GM21576 (cell line): ENCODE measurements around the gene ADORA1.

ENCODE experiments used
- ATAC-seq: cut with Tn5 transposase; IDR thresholded peaks from one replicate; pipeline ENCODE4 v1.9.1; 2021; ENCODE audit warnings: mild to moderate bottlenecking, moderate library complexity; ENCODE audit not compliant: unreplicated experiment

Gene ADORA1

DNA sequence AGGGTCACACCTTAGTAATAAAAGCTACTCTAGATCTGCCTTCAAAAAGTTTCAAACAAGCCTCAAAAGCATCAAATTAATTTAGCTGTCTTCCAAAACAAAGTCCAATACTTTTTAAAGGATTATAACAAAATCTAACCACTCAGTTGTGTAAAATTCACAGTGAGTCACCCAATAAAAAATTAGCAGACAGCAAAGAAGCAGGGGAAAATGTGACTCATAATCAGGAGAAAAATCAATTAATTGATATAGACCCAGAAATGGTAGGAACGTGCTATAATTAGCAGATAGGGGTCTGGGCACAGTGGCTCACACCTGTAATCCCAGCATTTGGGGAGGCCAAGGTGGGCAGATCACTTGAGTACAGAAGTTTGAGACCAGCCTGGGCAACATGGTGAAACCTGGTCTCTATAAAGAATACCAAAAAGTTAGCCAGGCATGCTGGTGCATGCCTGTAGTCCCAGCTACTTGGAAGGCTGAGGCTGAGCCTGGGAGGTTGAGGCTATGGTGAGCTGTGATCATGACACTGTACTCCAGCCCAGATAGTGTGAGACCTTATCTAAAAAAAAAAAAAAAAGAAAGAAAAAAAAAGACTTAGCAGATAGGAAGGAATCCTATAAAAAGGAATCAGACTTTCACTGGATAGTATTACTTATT, 33.6 kb upstream of the ADORA1 start:
- ATAC-seq, result no peak

DNA sequence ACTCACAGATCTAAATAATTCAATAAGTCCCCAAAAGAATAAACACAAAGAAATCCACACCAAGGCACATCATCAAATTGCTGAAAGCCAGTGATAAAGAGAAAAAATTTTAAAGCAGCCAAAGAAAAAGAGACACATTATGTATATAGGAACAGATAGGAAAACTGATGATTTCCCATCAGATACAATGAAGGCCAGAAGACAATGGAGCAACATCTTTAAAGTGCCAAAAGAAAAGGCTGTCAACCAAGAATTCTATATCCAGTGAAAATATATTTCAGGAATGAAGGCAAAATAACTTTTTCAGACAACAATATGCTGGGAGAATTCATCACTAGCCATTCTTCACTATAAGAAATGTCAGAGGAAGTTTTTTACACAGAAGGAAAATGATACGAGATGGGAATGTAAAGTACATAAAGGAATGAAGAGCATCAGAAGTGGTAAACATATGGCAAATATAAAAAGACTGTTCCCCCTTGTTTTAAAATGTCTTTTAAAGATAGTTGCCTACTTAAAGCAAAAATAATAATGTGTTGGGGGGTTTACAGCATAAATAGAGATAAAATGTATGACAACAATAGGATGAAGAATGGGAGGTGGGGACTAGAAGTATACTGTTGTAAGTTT, 32.4 kb upstream of the ADORA1 start:
- ATAC-seq, result no peak

DNA sequence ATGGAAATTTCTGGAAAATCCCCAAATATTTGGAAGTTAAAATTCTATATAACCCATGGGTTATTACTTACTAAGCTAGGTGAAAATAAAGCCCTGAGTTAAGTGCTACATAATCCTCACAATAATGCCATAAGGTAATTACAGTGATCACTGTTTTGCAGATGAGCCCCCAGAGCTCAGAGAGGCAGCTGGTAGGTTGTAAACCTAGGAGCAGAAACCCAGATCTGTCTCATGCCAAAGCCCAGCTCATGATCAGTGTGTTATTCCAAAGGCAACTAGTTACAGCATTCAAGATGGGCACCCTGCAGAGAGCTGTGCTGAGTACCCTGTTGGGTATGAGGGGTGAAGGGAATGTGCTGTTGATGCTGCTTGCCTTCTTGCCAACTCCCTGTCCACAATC, 31.0 kb upstream of the ADORA1 start:
- no peak for ATAC-seq

DNA sequence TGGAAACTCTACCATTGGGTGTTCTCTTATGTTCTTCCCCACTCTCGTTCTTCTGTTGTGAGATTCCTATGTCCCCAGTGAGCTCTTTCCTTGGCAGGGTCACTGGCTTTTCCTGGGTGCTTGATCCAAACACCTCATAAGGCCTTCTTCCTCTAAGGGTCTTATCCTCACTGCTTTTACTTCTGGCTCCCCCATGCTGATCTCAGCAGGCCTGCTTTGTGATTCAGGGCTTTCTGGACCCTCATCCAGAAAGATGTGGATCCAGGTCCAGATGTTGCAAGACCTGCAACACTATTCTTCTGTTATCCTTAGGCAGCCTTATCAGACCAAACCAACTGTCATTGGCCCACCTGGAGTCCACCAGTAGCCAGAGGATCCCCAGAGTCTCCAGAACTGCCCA, 30.5 kb upstream of the ADORA1 start:
- no peak for ATAC-seq

DNA sequence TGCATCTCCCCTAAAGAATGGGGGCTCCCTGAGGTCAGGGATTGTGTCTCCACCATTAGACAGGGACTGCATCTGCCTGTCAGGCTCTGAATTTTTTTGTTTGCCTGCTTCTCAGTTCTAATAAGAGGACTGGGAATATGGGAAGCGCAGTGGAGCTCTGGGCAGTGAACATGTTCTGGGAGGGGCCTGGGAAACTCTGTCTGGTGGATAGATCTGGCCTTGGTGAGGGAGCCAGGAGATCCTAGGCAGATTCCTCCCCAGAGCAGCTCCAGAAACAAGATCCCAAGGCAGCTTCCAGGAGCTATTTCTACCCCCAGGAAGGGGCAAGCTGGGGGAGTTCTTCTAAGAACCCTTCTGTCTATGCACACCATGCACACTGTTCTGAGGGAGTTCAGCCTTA, 29.1 kb upstream of the ADORA1 start:
- ATAC-seq, result no peak

DNA sequence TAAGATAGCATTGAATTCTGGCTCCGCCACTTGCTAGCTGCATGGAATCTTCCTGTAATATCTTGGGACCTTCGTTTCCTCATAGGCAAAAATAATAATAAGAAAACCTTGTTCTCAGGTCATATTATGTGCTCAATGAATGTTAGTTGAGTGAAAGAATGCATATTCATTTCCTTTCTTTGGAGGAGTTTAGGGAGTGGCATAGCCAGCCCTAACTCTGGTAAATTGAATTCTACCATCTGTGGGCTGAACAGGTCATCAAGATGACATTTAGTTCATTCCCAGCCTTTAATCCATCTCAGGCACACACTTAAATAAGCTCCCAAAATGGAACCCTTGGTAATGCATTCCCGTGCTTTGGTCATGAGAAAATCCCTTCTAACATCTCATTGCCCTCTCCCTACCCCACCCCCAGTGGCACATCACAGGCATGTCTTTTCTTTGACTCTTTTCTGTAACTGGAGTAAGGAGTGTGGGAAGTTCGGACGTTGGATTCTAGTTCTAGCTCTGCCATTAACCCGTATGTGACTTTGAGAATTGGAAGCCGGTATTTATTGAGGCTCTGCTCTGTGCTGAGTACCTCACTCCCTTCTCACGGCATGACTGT, 28.5 kb upstream of the ADORA1 start:
- no peak for ATAC-seq

DNA sequence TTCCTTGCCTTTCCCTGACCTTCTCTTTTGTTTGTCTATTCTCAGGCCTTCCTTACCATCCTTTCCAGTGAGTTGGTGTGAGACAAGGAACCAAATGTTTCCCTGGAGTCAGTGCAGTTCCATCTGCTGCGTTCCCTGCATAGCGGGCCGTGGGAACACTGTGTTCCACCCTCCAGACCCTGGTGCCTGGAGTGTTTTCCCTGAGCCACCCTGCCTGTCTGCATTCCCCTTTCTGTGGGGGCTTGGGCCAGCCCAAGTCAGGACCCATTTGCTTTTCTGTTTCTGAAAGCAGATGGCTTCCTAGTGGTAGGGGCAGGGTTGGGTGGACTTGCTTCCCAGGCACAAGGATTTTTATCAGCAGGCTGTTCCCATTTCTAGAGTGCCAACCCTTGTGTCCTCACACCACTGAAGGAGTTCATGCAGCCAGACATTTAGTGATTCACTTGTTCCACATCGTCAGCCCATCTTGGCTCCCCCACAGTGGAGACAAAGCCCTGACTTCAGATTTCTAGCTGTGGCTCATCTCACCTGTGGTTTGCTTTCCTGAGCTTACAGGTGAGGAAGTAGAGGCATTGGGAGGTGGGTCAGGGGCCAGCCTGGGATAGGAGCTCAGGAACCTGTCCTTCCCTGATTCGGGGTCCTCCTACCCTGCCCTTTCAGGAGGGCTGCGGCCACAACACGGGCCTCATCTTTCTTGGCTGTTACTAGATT, 27.6 kb upstream of the ADORA1 start:
- ATAC-seq, result no peak

DNA sequence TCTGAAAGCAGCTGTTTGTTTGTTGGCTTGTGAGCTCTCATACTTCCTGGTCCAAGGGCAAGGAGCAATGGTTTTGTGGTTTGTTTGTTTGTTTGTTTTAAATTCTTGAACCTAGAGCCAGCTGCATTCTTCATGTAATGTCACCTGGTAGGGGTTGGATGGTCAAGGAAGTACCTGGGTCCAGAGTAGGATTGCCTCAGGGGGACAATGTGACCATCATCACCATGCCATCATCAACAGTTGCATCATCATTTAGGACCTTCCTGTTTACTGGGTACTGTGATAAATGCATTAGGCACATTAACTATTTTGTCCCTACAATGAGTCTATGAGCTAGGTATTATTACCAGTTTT, 27.0 kb upstream of the ADORA1 start:
- ATAC-seq, result no peak

DNA sequence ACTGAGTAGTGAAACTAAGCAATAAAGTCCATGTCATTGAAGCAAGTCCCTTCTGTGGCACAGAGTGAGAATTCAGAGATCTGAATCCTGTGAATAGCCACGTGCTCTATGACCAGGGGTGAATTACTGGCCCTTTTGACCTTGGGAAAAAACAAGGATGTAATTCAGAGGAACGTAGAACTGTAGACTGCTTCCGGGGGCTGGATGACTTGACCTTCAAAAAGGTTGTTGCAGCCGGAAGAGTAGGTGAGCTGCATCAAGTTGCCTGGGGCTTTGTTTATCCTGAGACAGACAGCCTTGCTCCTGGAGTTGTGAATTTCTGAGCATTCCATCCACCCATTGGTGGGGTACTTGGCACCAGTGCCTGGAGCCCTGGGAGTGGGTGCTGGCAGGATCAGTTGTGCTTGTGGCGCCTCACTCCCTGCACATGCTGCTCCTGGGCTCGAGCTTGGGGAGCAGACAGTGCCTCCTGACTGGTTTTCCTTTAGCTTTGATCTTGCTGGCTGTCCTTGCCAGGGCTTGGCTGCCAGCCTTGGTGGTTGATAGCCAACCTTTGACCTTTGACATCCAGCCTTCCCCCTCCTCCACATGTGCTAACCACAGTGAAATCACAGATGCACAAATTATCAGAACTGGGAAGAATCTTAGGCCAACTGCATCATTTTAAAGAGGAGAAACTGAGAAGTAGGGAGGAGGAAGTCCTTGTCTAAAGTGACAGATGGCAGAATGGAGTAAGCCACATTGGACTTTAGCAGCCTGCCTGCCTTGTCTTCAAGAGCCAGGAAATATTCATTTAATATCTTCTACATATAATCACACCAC, 25.5 kb upstream of the ADORA1 start:
- no peak for ATAC-seq

DNA sequence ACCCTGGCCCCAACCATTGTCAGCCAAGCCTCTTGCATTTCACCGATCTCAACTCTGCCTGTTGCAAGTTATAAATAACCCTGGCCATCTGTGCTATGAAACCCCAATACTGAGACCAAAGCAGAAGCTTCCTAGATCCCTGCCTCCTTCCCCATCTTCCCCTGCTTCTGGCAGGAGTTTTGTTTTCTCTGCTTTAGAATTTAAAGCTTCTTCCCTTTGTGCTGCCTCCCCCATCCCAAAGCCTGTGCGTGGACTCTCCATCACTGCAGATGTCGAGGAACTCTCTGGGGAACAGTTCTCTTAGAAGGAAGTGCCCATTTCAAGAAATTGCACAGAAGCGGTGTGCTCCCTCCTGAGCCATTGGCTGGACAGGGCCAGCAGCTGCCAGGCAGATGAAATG, 24.3 kb upstream of the ADORA1 start:
- ATAC-seq, result no peak

DNA sequence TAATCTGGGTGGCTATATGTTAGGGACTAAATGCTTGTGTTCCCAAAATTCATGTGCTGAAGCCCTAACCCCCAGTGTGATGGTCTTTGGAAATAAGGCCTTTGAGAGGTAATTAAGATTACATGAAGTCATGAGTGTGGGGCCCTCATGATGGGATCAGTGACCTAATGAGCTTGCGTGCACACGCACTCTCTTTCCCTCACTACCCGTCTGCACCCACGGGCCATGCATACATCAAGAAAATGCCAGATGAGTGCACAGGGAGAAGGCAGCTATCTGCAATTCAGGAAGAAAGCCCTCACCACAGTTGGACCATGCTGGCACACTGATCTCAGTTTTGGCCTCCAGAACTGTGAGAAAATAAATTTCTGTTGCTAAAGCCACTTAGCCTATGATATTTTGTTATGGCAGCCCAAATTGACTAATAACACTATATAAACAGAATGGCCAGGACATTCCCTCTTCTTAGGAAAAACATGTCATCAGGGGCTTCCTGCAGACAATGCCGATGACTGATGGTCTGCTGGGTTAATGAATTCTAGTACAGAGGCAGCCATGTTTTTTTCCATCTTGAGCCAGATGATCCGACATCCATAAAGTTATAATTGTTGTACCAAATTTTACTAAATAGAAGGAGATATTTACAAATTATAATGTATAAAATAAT, 23.6 kb upstream of the ADORA1 start:
- no peak for ATAC-seq

DNA sequence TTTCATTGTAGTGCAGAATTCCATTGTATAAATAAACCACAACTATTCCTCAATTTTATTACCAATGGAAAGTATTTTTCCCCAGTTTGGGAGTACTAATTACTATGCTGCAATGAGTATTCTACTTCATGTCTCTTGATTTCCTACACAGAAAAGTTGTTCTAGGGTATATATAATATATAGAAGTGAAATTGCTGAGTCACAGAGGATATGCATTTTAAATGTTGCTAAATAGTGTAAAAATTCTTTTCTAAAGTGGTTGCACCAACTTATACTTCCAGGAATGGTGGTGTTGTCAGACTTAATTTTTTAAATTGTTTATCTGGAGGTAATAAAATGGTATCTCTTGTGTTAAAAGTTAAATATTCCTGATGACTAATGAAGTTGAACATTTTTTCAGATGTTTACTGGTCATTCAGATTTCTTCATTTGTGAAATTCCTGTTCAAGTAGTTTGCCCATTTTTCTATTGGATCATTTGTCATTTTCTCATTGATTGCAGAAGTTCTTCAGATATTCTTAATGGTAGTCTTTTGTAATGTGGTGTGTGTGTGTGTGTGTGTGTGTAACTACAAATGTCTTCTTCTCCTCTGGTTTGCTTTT, 22.6 kb upstream of the ADORA1 start:
- ATAC-seq, result no peak

DNA sequence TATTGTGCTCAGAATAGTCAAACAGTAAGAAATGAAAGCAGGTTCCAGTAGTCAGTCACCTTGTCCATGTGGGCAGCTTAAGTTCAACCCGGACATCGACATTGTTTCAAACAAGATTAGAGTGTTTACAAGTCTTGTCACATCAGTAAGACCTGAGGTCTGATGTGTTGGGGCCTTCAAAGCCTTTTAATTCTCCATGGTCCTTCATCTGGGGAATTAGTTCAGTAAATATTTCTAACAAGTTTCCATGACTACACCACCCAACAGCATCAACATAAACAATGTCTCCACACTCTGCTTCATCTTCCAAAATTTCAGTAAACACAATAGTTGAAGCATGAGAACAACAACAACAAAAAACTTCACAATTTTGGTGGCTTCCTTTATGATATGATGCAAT, 15.1 kb upstream of the ADORA1 start:
- ATAC-seq, result no peak

DNA sequence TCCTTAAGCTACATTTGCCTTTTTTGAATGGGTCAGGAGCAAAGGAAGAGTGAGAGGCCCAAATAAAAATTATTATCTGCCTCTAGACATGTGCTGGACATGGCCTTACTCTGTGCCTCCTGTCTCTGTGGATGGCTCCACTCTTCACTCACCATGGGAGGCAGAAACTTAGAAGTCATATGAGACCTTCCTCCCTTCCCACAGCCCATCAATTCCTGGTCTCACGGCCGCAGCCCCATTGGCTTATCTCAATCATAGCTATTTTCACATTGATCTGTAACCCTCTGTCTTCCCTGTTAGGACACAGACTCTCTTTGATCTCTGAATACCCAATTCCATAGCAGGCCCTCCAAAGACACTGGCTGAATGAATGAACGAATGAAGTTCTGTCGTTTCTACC, 14.2 kb upstream of the ADORA1 start:
- no peak for ATAC-seq

DNA sequence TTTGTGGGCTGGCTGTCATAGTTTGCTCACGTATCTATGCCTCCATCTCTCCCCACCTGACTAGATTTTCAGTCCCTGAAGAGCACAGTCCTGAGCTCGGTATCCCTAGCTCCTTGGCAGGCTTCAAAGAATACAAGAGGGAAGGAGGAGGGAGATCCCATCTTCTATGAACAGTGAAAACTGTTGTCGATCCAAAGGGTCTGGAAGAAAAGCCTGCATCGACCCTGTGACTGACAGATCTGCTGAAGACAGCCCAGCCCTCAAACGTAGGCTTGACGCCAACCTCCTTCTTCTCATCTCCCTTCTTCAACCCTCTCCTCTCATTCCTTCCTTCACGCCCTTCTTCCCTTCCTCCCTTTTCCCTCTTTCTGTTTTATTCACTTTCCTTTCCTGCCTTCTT, 13.3 kb upstream of the ADORA1 start:
- no peak for ATAC-seq

DNA sequence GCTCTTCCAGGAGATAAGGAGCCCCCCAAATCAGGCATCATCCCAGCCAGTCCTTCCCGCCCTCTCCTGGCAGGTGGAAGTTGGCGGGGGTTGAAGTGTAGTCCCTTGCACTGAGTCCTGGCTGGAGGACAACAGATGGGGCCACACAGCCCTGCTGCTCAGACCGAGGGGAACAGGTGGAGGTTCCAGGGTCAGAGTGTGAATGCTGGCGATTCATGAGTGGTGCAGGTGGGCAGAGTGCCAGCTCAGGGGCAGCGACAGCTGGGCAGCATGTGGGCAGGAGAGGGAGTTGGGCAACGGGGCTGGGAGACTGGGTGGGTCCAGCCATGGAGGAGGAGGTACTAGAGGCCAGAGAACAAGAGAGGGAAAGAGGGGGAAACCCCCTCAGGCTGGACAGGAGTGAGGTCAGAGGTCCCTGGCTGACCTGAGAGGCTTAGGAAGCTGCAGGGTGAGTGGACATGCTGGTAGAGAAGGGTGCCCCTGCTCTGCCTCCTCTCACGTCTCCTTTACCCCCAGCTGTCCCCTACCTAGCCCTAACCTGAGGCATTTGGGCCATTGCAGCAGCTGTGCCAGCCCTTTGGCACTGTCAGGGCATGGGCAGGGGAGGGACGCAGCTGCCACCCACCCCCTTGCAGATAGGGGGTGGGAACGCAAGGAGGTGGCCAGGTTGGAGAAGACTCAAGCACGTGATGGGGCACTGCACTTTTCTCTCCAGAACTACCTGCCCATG, 11.3 kb upstream of the ADORA1 start:
- ATAC-seq, result no peak

DNA sequence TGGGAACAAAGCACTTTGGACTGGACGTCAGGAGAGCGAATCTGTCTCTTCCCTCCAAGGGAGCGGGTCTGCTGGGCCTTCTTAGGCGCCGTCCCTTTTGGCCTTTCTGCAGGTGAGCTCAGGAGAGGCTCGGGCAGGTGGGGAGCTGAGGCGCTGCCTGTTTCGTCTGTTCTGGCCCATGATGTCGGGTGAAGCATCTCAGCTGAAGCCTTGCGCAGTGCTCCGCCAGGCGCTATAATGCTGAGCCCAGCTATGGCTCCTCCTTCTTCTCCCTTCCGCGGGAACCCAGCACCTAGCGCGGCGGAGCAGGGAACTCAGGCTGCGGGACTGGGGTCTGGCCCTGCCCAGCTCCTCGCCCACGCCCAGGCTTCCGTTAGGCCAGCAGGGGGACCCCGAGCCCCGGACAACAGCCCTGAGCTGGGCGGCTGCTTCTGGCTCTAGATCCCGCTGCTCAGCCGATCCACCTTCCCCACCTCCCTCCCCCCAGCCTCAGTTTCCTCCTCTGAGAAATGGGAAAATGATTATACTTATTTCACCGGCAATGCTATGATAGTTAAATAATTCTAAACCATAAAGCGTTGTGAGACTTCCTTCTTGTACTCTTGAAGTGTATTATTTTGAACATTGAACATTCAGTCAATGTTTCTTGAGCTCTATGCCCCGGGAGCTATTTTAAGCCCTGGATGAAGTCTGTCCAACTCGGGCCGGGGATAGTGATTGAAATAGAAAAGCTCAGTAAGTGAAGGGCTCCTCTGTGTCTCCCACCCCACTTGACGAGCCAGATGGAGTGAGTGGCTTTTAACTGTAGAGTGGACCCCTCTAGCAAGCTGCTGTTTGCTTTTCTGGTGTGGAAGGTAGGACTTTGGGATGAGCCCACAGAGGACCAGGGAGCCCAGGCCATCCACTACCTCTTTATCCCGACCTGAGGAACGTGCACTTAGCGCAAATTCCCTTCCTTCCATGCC, 9.6 kb upstream of the ADORA1 start:
- ATAC-seq, result no peak

DNA sequence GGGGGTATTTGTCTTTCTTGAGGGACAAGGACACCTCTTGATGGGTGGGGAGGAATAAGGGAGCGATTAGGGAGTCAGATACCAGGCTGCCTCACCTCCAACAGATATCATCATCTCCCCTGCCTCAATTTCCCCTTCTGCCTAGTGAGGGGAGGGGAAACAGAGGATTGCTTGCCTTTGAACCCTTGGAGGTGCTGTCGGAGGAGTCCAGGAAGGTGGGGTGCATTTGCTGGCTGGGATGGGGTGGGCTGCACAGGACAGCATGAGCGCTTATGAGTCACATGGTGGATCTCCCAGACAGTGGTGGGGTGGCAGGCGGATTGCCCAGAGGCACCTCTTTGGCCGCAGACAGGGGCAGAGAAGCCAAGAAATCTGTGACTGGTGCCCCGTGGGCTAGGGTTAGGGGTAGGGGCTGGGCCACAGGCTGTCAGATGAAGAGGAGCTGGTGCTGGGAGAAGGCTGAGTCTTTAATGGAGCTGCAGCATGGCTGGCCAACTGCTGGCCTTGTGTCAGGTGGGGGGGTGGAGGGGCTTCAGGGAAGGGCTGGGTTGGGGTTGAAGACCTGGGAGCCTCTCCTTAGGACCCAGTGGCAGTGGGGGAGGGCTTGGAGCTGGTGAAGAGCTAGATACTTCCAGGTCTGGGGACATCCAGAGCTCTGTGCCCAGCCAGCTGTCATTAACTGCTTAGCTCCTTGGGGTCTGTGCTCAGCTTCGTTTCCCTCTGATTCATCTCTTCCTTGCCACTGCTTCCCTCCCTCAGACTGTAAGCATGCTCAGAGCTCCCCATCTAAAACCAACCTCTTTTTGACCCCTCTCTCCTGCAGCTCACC, 7.0 kb upstream of the ADORA1 start:
- no peak for ATAC-seq
